HepG2 (cell line): ENCODE data around the gene C6orf136. TPM values are rescaled to one million over a fixed set of nuclear protein-coding genes. Genes with fewer than 3 reads are reported as not detected.

Experiments
- ASH2L ChIP-seq: fragments of 300-600, 200-600 bp; sonication (generic); IDR thresholded peaks from 2 replicates; pipeline ENCODE4 v1.7.0; 2017; ENCODE audit warnings: low read depth, mild to moderate bottlenecking, moderate library complexity, mixed read lengths, low read length; ENCODE audit not compliant: insufficient read length
- GABPB1 ChIP-seq: IDR thresholded peaks from 2 replicates; pipeline ENCODE4 v1.6.1; 2016; ENCODE audit warnings: mild to moderate bottlenecking, missing genetic modification reagents, moderate library complexity, missing compliant biosample characterization
- HDAC2 ChIP-seq: sonication (generic); formaldehyde crosslinking; IDR thresholded peaks from 2 replicates; pipeline ENCODE4 v1.4.0; 2020; ENCODE audit warnings: missing genetic modification reagents
- HMGA1 ChIP-seq: sonication (generic); formaldehyde crosslinking; conservative IDR thresholded peaks from 2 replicates; pipeline ENCODE4 v1.4.0; 2020; ENCODE audit warnings: missing genetic modification reagents
- HNRNPK ChIP-seq: fragments of 200-400 bp; formaldehyde crosslinking; IDR thresholded peaks from 2 replicates; pipeline ENCODE4 v1.6.1; 2018; ENCODE audit warnings: low read length, low read depth, moderate library complexity, mild to moderate bottlenecking; ENCODE audit not compliant: poor library complexity, severe bottlenecking
- JUNB ChIP-seq: sonication (generic); formaldehyde crosslinking; IDR thresholded peaks from 2 replicates; pipeline ENCODE4 v1.8.0; 2022; ENCODE audit warnings: missing genetic modification reagents, mild to moderate bottlenecking, borderline replicate concordance
- MTA1 ChIP-seq: sonication (generic); formaldehyde crosslinking; IDR thresholded peaks from 2 replicates; pipeline ENCODE4 v1.4.0; 2020; ENCODE audit warnings: missing genetic modification reagents, mild to moderate bottlenecking, borderline replicate concordance
- NCOA1 ChIP-seq: sonication (generic); formaldehyde crosslinking; IDR thresholded peaks from 2 replicates; pipeline ENCODE4 v1.9.0; 2021; ENCODE audit warnings: missing genetic modification reagents
- NPAS2 ChIP-seq: sonication (generic); formaldehyde crosslinking; IDR thresholded peaks from 2 replicates; pipeline ENCODE4 v1.8.0; 2022; ENCODE audit warnings: mild to moderate bottlenecking, missing genetic modification reagents, borderline replicate concordance
- RXRA ChIP-seq: sonication (generic); formaldehyde crosslinking; IDR thresholded peaks from 2 replicates; pipeline ENCODE4 v1.5.1; 2020; ENCODE audit warnings: missing genetic modification reagents
- SKI ChIP-seq: fragments of 450-650 bp; IDR thresholded peaks from one replicate; pipeline ENCODE4 v1.6.1; 2018; ENCODE audit warnings: mild to moderate bottlenecking; ENCODE audit not compliant: partially characterized antibody
- SRSF1 ChIP-seq: fragments of 200-400 bp; formaldehyde crosslinking; optimal IDR thresholded peaks from 2 replicates; pipeline ENCODE3; 2017; ENCODE audit warnings: mild to moderate bottlenecking, low read depth, low read length, moderate library complexity
- TMF1 ChIP-seq: sonication (generic); formaldehyde crosslinking; IDR thresholded peaks from 2 replicates; pipeline ENCODE4 v1.8.1; 2022; ENCODE audit warnings: low read depth, missing genetic modification reagents
- ZNF234 ChIP-seq: sonication (generic); formaldehyde crosslinking; conservative IDR thresholded peaks from 2 replicates; pipeline ENCODE4 v1.5.1; 2020; ENCODE audit warnings: mild to moderate bottlenecking, missing genetic modification reagents
- ZNF263 ChIP-seq: sonication (generic); formaldehyde crosslinking; IDR thresholded peaks from 2 replicates; pipeline ENCODE4 v1.4.0; 2020; ENCODE audit warnings: missing genetic modification reagents
- ZNF317 ChIP-seq: sonication (generic); formaldehyde crosslinking; IDR thresholded peaks from 2 replicates; pipeline ENCODE4 v1.5.0; 2020; ENCODE audit warnings: mild to moderate bottlenecking, missing genetic modification reagents
- ZNF326 ChIP-seq: sonication (generic); formaldehyde crosslinking; IDR thresholded peaks from 2 replicates; pipeline ENCODE4 v1.4.0; 2020; ENCODE audit warnings: missing genetic modification reagents, borderline replicate concordance
- ZNF343 ChIP-seq: sonication (generic); formaldehyde crosslinking; IDR thresholded peaks from 2 replicates; pipeline ENCODE4 v1.4.0; 2020; ENCODE audit warnings: mild to moderate bottlenecking, missing genetic modification reagents
- ZNF530 ChIP-seq: sonication (generic); formaldehyde crosslinking; IDR thresholded peaks from 2 replicates; pipeline ENCODE4 v1.5.0; 2020; ENCODE audit warnings: low read depth, mild to moderate bottlenecking, missing genetic modification reagents
- ZNF558 ChIP-seq: sonication (generic); formaldehyde crosslinking; IDR thresholded peaks from 2 replicates; pipeline ENCODE4 v1.9.0; 2022; ENCODE audit warnings: mild to moderate bottlenecking, missing genetic modification reagents, borderline replicate concordance
- ZNF724P ChIP-seq: sonication (generic); formaldehyde crosslinking; IDR thresholded peaks from 2 replicates; pipeline ENCODE4 v1.8.0; 2022; ENCODE audit warnings: missing genetic modification reagents, borderline replicate concordance
- ZNF746 ChIP-seq: sonication (generic); formaldehyde crosslinking; IDR thresholded peaks from 2 replicates; pipeline ENCODE4 v1.8.0; 2022; ENCODE audit warnings: mild to moderate bottlenecking, missing genetic modification reagents
- ZNF792 ChIP-seq: IDR thresholded peaks from 2 replicates; pipeline ENCODE4 v1.6.1; 2016
- ZSCAN21 ChIP-seq: sonication (generic); formaldehyde crosslinking; IDR thresholded peaks from 2 replicates; pipeline ENCODE4 v1.8.0; 2022; ENCODE audit warnings: mild to moderate bottlenecking, missing genetic modification reagents, moderate library complexity, borderline replicate concordance
- polyA plus RNA-seq, 8 experiments: library from polyadenylated mRNA; depleted of rRNA in 3 of 8; stranded (reverse) in 7 of 8; unstranded in 1 of 8; fragments of >200 nt; fragmentation: Illumina TruSeq in 4 of 8; extraction: Trizol in 4 of 8; gene quantifications; 2 replicates each; pipeline versions ENCODE4 v1.2.1 to v1.2.3, GENCODE V29; 2011 to 2016; ENCODE audit warnings: low read depth in 4 of 8, missing spikeins in 1 of 8, mixed read lengths in 1 of 8; ENCODE audit not compliant: insufficient read depth in 1 of 8
- total RNA-seq, 5 experiments: library from RNA; depleted of rRNA; stranded (reverse); fragments of >200 nt; fragmentation: Illumina TruSeq; extraction: Trizol; gene quantifications; 2 replicates each; pipeline ENCODE4 v1.2.3, GENCODE V29; 2016; ENCODE audit warnings: low read depth in 1 of 5
- TF ChIP-seq, protein P1 (sequence below): sonication (generic); formaldehyde crosslinking; conservative IDR thresholded peaks from 2 replicates; pipeline ENCODE4 v1.8.0; 2022; ENCODE audit warnings: mild to moderate bottlenecking, moderate library complexity, missing genetic modification reagents
- TF ChIP-seq, protein P2 (sequence below): sonication (generic); formaldehyde crosslinking; IDR thresholded peaks from 2 replicates; pipeline ENCODE4 v1.4.0; 2020; ENCODE audit warnings: missing genetic modification reagents
- TF ChIP-seq, protein P3 (sequence below): sonication (generic); formaldehyde crosslinking; IDR thresholded peaks from 2 replicates; pipeline ENCODE4 v1.9.0; 2022; ENCODE audit warnings: missing genetic modification reagents, mild to moderate bottlenecking, borderline replicate concordance

Gene C6orf136
- total and polyA plus RNA-seq, 2 of the 13 experiments (the other 11 are each of a cell fraction or from before 2014, with no cell fraction given): 12.0 to 26.2 TPM

- no peak for TF ChIP-seq ZNF724P (CRISPR knock-in tag)
- peak; percentile 57; the same call in 1 of the 2 replicates for TF ChIP-seq GABPB1
- TF ChIP-seq SKI: no peak
- TF ChIP-seq NCOA1 (CRISPR knock-in tag): no peak
- TF ChIP-seq ZSCAN21 (CRISPR knock-in tag): no peak; the same call in 1 of the 2 replicates
- peak; percentile 95 for TF ChIP-seq SRSF1
- TF ChIP-seq RXRA (CRISPR knock-in tag): peak; percentile 38
- TF ChIP-seq ZNF317: no peak
- TF ChIP-seq, protein P1, sequence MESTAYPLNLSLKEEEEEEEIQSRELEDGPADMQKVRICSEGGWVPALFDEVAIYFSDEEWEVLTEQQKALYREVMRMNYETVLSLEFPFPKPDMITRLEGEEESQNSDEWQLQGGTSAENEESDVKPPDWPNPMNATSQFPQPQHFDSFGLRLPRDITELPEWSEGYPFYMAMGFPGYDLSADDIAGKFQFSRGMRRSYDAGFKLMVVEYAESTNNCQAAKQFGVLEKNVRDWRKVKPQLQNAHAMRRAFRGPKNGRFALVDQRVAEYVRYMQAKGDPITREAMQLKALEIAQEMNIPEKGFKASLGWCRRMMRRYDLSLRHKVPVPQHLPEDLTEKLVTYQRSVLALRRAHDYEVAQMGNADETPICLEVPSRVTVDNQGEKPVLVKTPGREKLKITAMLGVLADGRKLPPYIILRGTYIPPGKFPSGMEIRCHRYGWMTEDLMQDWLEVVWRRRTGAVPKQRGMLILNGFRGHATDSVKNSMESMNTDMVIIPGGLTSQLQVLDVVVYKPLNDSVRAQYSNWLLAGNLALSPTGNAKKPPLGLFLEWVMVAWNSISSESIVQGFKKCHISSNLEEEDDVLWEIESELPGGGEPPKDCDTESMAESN (CRISPR knock-in tag): peak; percentile 48; the same call in 1 of the 2 replicates
- no peak for TF ChIP-seq ZNF343 (CRISPR knock-in tag)
- TF ChIP-seq, protein P2, sequence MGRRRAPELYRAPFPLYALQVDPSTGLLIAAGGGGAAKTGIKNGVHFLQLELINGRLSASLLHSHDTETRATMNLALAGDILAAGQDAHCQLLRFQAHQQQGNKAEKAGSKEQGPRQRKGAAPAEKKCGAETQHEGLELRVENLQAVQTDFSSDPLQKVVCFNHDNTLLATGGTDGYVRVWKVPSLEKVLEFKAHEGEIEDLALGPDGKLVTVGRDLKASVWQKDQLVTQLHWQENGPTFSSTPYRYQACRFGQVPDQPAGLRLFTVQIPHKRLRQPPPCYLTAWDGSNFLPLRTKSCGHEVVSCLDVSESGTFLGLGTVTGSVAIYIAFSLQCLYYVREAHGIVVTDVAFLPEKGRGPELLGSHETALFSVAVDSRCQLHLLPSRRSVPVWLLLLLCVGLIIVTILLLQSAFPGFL (CRISPR knock-in tag): no peak
- TF ChIP-seq ZNF558 (CRISPR knock-in tag): no peak
- TF ChIP-seq ASH2L: no peak
- TF ChIP-seq ZNF792: no peak
- peak; percentile 87 for TF ChIP-seq HNRNPK
- no peak for TF ChIP-seq ZNF530 (CRISPR knock-in tag)
- no peak for TF ChIP-seq JUNB
- no peak for TF ChIP-seq ZNF234
- TF ChIP-seq ZNF326 (CRISPR knock-in tag): no peak; the same call in 1 of the 2 replicates
- TF ChIP-seq HMGA1 (CRISPR knock-in tag): no peak
- peak; percentile 99 for TF ChIP-seq ZNF263
- peak; percentile 42; the same call in 1 of the 2 replicates for TF ChIP-seq HDAC2 (CRISPR knock-in tag)
- TF ChIP-seq TMF1 (CRISPR knock-in tag): no peak
- TF ChIP-seq MTA1 (CRISPR knock-in tag): peak; percentile 52
- no peak for TF ChIP-seq NPAS2 (CRISPR knock-in tag)
- peak; percentile 45; the same call in 1 of the 2 replicates for TF ChIP-seq ZNF746 (CRISPR knock-in tag)
- TF ChIP-seq, protein P3, sequence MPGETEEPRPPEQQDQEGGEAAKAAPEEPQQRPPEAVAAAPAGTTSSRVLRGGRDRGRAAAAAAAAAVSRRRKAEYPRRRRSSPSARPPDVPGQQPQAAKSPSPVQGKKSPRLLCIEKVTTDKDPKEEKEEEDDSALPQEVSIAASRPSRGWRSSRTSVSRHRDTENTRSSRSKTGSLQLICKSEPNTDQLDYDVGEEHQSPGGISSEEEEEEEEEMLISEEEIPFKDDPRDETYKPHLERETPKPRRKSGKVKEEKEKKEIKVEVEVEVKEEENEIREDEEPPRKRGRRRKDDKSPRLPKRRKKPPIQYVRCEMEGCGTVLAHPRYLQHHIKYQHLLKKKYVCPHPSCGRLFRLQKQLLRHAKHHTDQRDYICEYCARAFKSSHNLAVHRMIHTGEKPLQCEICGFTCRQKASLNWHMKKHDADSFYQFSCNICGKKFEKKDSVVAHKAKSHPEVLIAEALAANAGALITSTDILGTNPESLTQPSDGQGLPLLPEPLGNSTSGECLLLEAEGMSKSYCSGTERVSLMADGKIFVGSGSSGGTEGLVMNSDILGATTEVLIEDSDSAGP (CRISPR knock-in tag): peak; percentile 43; the same call in 1 of the 2 replicates
Measured at GRCh38 chr6:30686908-30687658, 40.1 kb downstream of the C6orf136 start (continued).
